ENCODE results near the gene BCL11A. TPM values are rescaled to one million over a fixed set of nuclear protein-coding genes. Genes with fewer than 3 reads are reported as not detected.

The BCL11A gene
- total and polyA plus RNA-seq, 9 donors: 0.81 to 5.7 (median 3.2) TPM; not detected in 1

DNA sequence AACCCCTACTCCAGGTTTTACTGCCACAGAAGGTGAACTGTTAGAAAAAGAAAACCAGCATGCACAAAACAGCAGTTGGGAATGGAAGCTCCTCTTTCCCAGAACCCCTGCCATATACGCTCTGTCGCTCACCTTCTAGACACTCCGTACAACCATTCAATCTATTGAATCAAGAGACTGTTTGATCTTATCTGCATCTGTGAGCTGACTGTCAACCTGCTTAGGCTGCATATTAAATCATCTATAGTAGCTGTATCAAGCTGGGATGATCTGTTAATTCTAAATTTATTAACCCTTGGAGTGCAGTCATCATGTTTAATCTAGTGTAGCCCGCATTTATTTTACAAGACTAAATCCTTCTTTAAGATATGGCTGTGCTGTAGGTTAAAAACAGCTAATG, 13.6 kb upstream of the BCL11A start:
- Histone ChIP-seq H3K4me1 (ENCODE audit: insufficient read depth) (peaks cover 2% of the 10 kb centered on the region), H3K9me3 (no peaks in the 10 kb centered on the region), H3K27ac (no peak overlapping the region), H3K36me3 (no peaks in the 10 kb centered on the region), H3K27me3 (no peaks in the 10 kb centered on the region), H3K4me3 (no peak overlapping the region)
- intact Hi-C loops (cut with DNase I): no loop called here
- 88 to 93% (median 91%) methylated on average over 4 of the region's 4 CpGs for WGBS, 3 donors
- TF ChIP-seq, protein P1, sequence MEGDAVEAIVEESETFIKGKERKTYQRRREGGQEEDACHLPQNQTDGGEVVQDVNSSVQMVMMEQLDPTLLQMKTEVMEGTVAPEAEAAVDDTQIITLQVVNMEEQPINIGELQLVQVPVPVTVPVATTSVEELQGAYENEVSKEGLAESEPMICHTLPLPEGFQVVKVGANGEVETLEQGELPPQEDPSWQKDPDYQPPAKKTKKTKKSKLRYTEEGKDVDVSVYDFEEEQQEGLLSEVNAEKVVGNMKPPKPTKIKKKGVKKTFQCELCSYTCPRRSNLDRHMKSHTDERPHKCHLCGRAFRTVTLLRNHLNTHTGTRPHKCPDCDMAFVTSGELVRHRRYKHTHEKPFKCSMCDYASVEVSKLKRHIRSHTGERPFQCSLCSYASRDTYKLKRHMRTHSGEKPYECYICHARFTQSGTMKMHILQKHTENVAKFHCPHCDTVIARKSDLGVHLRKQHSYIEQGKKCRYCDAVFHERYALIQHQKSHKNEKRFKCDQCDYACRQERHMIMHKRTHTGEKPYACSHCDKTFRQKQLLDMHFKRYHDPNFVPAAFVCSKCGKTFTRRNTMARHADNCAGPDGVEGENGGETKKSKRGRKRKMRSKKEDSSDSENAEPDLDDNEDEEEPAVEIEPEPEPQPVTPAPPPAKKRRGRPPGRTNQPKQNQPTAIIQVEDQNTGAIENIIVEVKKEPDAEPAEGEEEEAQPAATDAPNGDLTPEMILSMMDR (IDR thresholded peaks at IDR 0.05): no peak
- no peak for TF ChIP-seq POLR2A (IDR thresholded peaks at IDR 0.05)
- DNase-seq: no peak

DNA sequence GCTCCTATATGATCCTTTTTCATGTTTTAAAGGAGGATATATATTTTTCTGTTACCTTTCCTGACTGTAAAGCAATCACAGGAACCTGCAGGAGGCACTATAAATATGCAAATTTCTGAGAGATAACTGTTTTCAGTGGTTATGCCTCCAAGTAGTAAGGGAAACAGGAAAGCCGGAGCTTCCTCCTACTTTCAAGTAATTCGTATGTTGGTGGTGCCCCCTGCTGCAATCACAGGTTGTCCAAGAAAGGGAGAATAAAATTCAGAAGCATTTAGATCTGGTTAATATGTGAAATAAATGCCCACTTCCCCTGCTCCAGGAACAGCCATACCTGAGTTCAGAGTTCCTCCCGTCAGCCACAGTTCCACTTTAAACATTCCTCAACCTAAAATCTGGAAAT, 12.0 kb upstream of the BCL11A start:
- no peaks in the 10 kb centered on the region for H3K27me3 ChIP-seq

DNA sequence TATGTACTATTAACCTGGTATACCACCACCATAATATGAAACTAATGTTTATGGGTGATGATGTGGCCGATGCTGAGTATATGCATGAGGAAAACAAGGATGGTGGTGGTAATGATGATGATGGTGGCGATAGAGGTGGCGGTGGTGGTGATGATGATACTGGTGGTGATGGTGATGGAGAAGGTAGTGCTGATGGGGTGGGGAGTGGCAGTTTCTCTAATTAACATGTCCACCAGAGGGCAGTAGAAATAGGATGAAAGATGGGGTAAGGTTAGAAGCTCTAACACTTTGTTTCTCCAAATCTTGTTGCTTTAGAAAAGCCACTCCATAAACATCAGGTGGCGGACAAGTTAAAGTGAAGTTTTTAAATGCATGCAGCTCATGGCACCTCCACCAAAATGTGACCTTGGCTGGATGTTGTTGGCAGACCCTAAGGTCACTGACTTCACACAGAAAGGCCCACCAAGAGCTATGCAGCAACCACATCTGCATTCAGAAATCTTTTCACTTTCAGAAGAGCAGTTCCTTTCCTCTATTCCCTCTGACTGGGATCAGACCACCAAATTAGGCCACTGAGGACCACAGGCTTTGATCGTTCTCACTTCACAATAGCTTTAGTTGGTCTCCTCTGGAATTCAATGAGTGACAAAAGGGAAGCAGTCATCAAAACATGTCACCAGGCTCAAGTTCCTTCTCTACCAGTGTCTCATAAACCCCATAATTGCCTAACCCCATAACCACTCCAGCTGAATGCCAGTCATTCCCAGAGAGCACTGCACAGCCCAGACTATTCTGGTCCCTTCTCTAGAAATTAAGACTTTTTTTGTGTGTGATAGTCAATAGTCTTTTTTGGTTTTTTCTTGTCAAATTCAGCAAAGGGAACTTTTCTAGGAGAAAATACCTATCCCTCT, 7.5 kb upstream of the BCL11A start:
- TF ChIP-seq, protein P1 (IDR thresholded peaks at IDR 0.05): no peak
- no peak for TF ChIP-seq POLR2A (IDR thresholded peaks at IDR 0.05)
- TF ChIP-seq EP300 (IDR thresholded peaks at IDR 0.05): no peak
- Histone ChIP-seq H3K4me1 (ENCODE audit: insufficient read depth) (no peaks in the 10 kb centered on the region), H3K36me3 (no peaks in the 10 kb centered on the region), H3K27me3 (no peaks in the 10 kb centered on the region), H3K27ac (no peak overlapping the region), H3K4me3 (no peak overlapping the region), H3K9me3 (peaks cover 0 to 3% of the 10 kb centered on the region in 2 donors)
- intact Hi-C loops (cut with DNase I): no loop called here
- no peak for DNase-seq
- WGBS, 3 donors: 83 to 85% (median 83%) methylated on average over 5 of the region's 5 CpGs

More for the DNA sequence above, 12.0 kb upstream of the BCL11A start:
- Histone ChIP-seq H3K4me1 (ENCODE audit: insufficient read depth) (peaks cover 2% of the 10 kb centered on the region), H3K36me3 (no peaks in the 10 kb centered on the region), H3K9me3 (no peaks in the 10 kb centered on the region), H3K4me3 (no peak overlapping the region), H3K27ac (no peak overlapping the region)
- WGBS, 3 donors: 8 to 16% (median 11%) methylated on average over 3 of the region's 3 CpGs
- peak in 1 of 5 donors; percentile 12 for DNase-seq
- intact Hi-C loops (cut with DNase I): no loop called here
- TF ChIP-seq POLR2A (IDR thresholded peaks at IDR 0.05) (no peak), EP300 (IDR thresholded peaks at IDR 0.05) (no peak)
- TF ChIP-seq, protein P1 (IDR thresholded peaks at IDR 0.05): no peak

DNA sequence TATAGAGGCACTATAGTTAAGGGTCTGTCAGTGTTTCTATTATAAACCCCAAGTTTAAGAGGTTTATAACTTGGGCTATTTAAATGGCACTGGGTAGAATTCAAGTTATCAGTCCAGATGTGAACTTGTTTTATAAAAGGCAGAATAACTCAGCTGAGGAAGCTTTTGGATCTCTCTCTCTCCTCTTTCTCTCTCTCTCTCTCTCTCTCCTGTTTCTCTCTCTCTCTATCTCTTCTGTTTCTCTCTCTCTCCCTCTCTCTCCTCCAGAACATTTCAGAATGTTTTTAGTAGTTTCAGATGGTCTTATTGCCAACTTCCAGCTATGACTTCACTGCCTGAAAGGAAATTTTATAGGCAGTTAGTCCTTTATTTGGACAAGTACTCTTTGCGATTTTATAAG, 6.4 kb upstream of the BCL11A start:
- no peaks in the 10 kb centered on the region for H3K27me3 ChIP-seq
- no peak overlapping the region for H3K4me3 ChIP-seq
- no peak overlapping the region for H3K27ac ChIP-seq
- peaks cover 0 to 3% of the 10 kb centered on the region in 2 donors for H3K9me3 ChIP-seq
- 64 to 78% (median 72%) methylated on average over 1 of the region's 1 CpG for WGBS, 3 donors
- no peak for DNase-seq
- TF ChIP-seq POLR2A (IDR thresholded peaks at IDR 0.05) (no peak), EP300 (IDR thresholded peaks at IDR 0.05) (no peak)
- TF ChIP-seq, protein P1 (IDR thresholded peaks at IDR 0.05): no peak
- no peaks in the 10 kb centered on the region for H3K36me3 ChIP-seq
- no peaks in the 10 kb centered on the region for H3K4me1 ChIP-seq (ENCODE audit: insufficient read depth)
- intact Hi-C loops (cut with DNase I): no loop called here
